Activated naive CD4-positive, alpha-beta T cell treated with anti-CD3 and anti-CD28 coated beads for 36 hours (primary cell): ENCODE results near the gene CYP11A1. TPM values are rescaled to one million over a fixed set of nuclear protein-coding genes. Genes with fewer than 3 reads are reported as not detected.

Source experiments
- CTCF ChIA-PET: fragments of 350-600 bp; sonication (Branson Sonifier 250); formaldehyde crosslinking; loops from one replicate; lab custom pipeline; 2021; ENCODE audit warnings: antibody characterized with exemption; lab: Charles Lee
- DNase-seq: peaks from one replicate; pipeline ENCODE4 v3.0.0-alpha.2; 2020
- H3K27ac Mint-ChIP-seq: one replicate; pipeline ENCODE4 v1.8.0; 2021; ENCODE audit warnings: mild to moderate bottlenecking, mixed read lengths
- H3K27me3 Mint-ChIP-seq: one replicate; pipeline ENCODE4 v1.8.0; 2021; ENCODE audit warnings: low read depth, mixed read lengths
- H3K36me3 Mint-ChIP-seq: one replicate; pipeline ENCODE4 v1.8.0; 2021; ENCODE audit warnings: low read depth, mixed read lengths
- H3K4me1 Mint-ChIP-seq: one replicate; pipeline ENCODE4 v1.8.0; 2021; ENCODE audit warnings: low read depth, mixed read lengths
- H3K4me3 Mint-ChIP-seq: one replicate; pipeline ENCODE4 v1.8.0; 2021; ENCODE audit warnings: mild to moderate bottlenecking, moderate library complexity, mixed read lengths
- H3K9me3 Mint-ChIP-seq: one replicate; pipeline ENCODE4 v1.8.0; 2021; ENCODE audit warnings: mixed read lengths
- intact Hi-C: fragments of 100-400 bp; cut with micrococcal nuclease; formaldehyde crosslinking; loops from one replicate; pipeline ENCODE4 v1.15.1; 2023
- total RNA-seq, 2 experiments: library from RNA; stranded (reverse); gene quantifications; one replicate each; pipeline ENCODE4 v1.2.3, GENCODE V29; 2021

The CYP11A1 gene
- total RNA-seq, 2 experiments from 2014 or later: not detected

- CTCF ChIA-PET: interaction anchor here (0.6 to 1.2 kb wide), 2 partner anchors 24 to 172 kb away, joined by 3 to 4 read pairs; no protein-coding TSS in a partner anchor
- no peak for DNase-seq
- intact Hi-C loops: no loop called here
- peaks cover under 1% of the 10 kb centered on the region for H3K4me1 Mint-ChIP-seq
- H3K9me3 Mint-ChIP-seq: peaks cover 12% of the 10 kb centered on the region
- H3K27me3 Mint-ChIP-seq: peaks cover 4% of the 10 kb centered on the region
- H3K36me3 Mint-ChIP-seq: no peaks in the 10 kb centered on the region
- no peak overlapping the region for H3K4me3 Mint-ChIP-seq
- H3K27ac Mint-ChIP-seq: no peak overlapping the region
Measured at GRCh38 chr15:74350295-74351275, 16.9 kb downstream of the CYP11A1 start.

- Mint-ChIP-seq H3K27ac (no peak overlapping the region), H3K4me3 (no peak overlapping the region), H3K9me3 (peaks cover 4% of the 10 kb centered on the region), H3K36me3 (no peaks in the 10 kb centered on the region), H3K4me1 (peaks cover 2% of the 10 kb centered on the region), H3K27me3 (no peaks in the 10 kb centered on the region)
- intact Hi-C loops: no loop called here
- no peak for DNase-seq
- CTCF ChIA-PET: no interaction called here
Measured at GRCh38 chr15:74349241-74349778, 18.1 kb downstream of the CYP11A1 start.

- intact Hi-C loops: no loop called here
Measured at GRCh38 chr15:74347757-74348250, 19.6 kb downstream of the CYP11A1 start.

GRCh38 chr15:74345051-74345450, 22.4 kb downstream of the CYP11A1 start:
- no peak overlapping the region for H3K4me3 Mint-ChIP-seq
- no peak for DNase-seq
- CTCF ChIA-PET: no interaction called here
- no peaks in the 10 kb centered on the region for H3K36me3 Mint-ChIP-seq
- no peak overlapping the region for H3K27ac Mint-ChIP-seq
- intact Hi-C loops: no loop called here
- H3K27me3 Mint-ChIP-seq: no peaks in the 10 kb centered on the region
- H3K9me3 Mint-ChIP-seq: no peaks in the 10 kb centered on the region
- H3K4me1 Mint-ChIP-seq: peaks cover 2% of the 10 kb centered on the region

More at GRCh38 chr15:74347757-74348250, 19.6 kb downstream of the CYP11A1 start:
- no peaks in the 10 kb centered on the region for H3K27me3 Mint-ChIP-seq
- H3K4me1 Mint-ChIP-seq: peaks cover 2% of the 10 kb centered on the region
- H3K36me3 Mint-ChIP-seq: no peaks in the 10 kb centered on the region
- H3K9me3 Mint-ChIP-seq: no peaks in the 10 kb centered on the region
- H3K4me3 Mint-ChIP-seq: no peak overlapping the region
- H3K27ac Mint-ChIP-seq: no peak overlapping the region
- no peak for DNase-seq
- CTCF ChIA-PET: no interaction called here

- Mint-ChIP-seq H3K27ac (no peak overlapping the region), H3K4me3 (no peak overlapping the region), H3K27me3 (no peaks in the 10 kb centered on the region), H3K4me1 (peaks cover 2% of the 10 kb centered on the region), H3K9me3 (no peaks in the 10 kb centered on the region), H3K36me3 (no peaks in the 10 kb centered on the region)
- no peak for DNase-seq
- intact Hi-C loops: no loop called here
- CTCF ChIA-PET: no interaction called here
Measured at GRCh38 chr15:74343797-74344127, 23.7 kb downstream of the CYP11A1 start.

- Mint-ChIP-seq H3K9me3 (no peaks in the 10 kb centered on the region), H3K4me3 (no peak overlapping the region), H3K27ac (no peak overlapping the region), H3K4me1 (peaks cover 2% of the 10 kb centered on the region), H3K36me3 (no peaks in the 10 kb centered on the region), H3K27me3 (no peaks in the 10 kb centered on the region)
- no peak for DNase-seq
- CTCF ChIA-PET: no interaction called here
- intact Hi-C loops: no loop called here
Measured at GRCh38 chr15:74343127-74343796, 24.2 kb downstream of the CYP11A1 start.

GRCh38 chr15:74340150-74340549, 27.3 kb downstream of the CYP11A1 start:
- Mint-ChIP-seq H3K9me3 (no peaks in the 10 kb centered on the region), H3K36me3 (no peaks in the 10 kb centered on the region), H3K27me3 (no peaks in the 10 kb centered on the region), H3K4me1 (no peaks in the 10 kb centered on the region), H3K4me3 (no peak overlapping the region), H3K27ac (no peak overlapping the region)
- CTCF ChIA-PET: no interaction called here
- intact Hi-C loops: no loop called here
- DNase-seq: no peak

- intact Hi-C loops: no loop called here
Measured at GRCh38 chr15:74339371-74339770, 28.1 kb downstream of the CYP11A1 start.

GRCh38 chr15:74338676-74339075, 28.8 kb downstream of the CYP11A1 start:
- Mint-ChIP-seq H3K4me1 (no peaks in the 10 kb centered on the region), H3K27ac (no peak overlapping the region), H3K4me3 (no peak overlapping the region), H3K27me3 (no peaks in the 10 kb centered on the region), H3K9me3 (no peaks in the 10 kb centered on the region), H3K36me3 (no peaks in the 10 kb centered on the region)
- CTCF ChIA-PET: no interaction called here
- intact Hi-C loops: no loop called here
- DNase-seq: no peak

More at GRCh38 chr15:74339371-74339770, 28.1 kb downstream of the CYP11A1 start:
- no peaks in the 10 kb centered on the region for H3K27me3 Mint-ChIP-seq
- no peak for DNase-seq
- no peaks in the 10 kb centered on the region for H3K4me1 Mint-ChIP-seq
- no peaks in the 10 kb centered on the region for H3K36me3 Mint-ChIP-seq
- no peak overlapping the region for H3K27ac Mint-ChIP-seq
- CTCF ChIA-PET: no interaction called here
- H3K4me3 Mint-ChIP-seq: no peak overlapping the region
- no peaks in the 10 kb centered on the region for H3K9me3 Mint-ChIP-seq

GRCh38 chr15:74337607-74338211, 29.7 kb downstream of the CYP11A1 start:
- CTCF ChIA-PET: no interaction called here
- H3K27ac Mint-ChIP-seq: no peak overlapping the region
- H3K4me3 Mint-ChIP-seq: no peak overlapping the region
- H3K27me3 Mint-ChIP-seq: no peaks in the 10 kb centered on the region
- no peaks in the 10 kb centered on the region for H3K36me3 Mint-ChIP-seq
- no peak for DNase-seq
- H3K9me3 Mint-ChIP-seq: no peaks in the 10 kb centered on the region
- intact Hi-C loops: no loop called here
- H3K4me1 Mint-ChIP-seq: no peaks in the 10 kb centered on the region

GRCh38 chr15:74337146-74337545, 30.3 kb downstream of the CYP11A1 start:
- no peaks in the 10 kb centered on the region for H3K9me3 Mint-ChIP-seq
- CTCF ChIA-PET: no interaction called here
- intact Hi-C loops: no loop called here
- no peaks in the 10 kb centered on the region for H3K36me3 Mint-ChIP-seq
- no peaks in the 10 kb centered on the region for H3K4me1 Mint-ChIP-seq
- DNase-seq: no peak
- no peaks in the 10 kb centered on the region for H3K27me3 Mint-ChIP-seq
- no peak overlapping the region for H3K27ac Mint-ChIP-seq
- no peak overlapping the region for H3K4me3 Mint-ChIP-seq
